Measurements from ENCODE around the gene VAMP3. TPM values are rescaled to one million over a fixed set of nuclear protein-coding genes. Genes with fewer than 3 reads are reported as not detected.

Gene VAMP3
- total and polyA plus RNA-seq, 2 donors (not counting 3 experiments of a cell fraction or from before 2014, with no cell fraction given) = 100 to 137 TPM

- dilution Hi-C loops (cut with MboI; ENCODE audit: extremely low pct_ligation_motif_present, low sequenced_read_pairs) = no loop called here
- no peak for FAIRE-seq
Measured at GRCh38 chr1:7738044-7738443, 33.1 kb upstream of the VAMP3 start.

More at GRCh38 chr1:7738044-7738443, 33.1 kb upstream of the VAMP3 start:
- H3K9ac ChIP-seq (replicated peaks; ENCODE audit: extremely low read depth, insufficient read depth, low read length) = no peak overlapping the region
- POLR2A ChIA-PET = no interaction called here
- no peaks in the 10 kb centered on the region for H3K9me3 ChIP-seq (replicated peaks; ENCODE audit: control insufficient read depth, insufficient read depth, low read length)
- TF ChIP-seq POLR2AphosphoS5 (IDR thresholded peaks at IDR 0.05; ENCODE audit: insufficient read depth, low read depth, low read length) = no peak
- no peak for TF ChIP-seq JUN (IDR thresholded peaks at IDR 0.05; ENCODE audit: borderline replicate concordance, insufficient read depth, insufficient read length, low read depth)
- no peak for TF ChIP-seq FOS (IDR thresholded peaks at IDR 0.05; ENCODE audit: borderline replicate concordance, insufficient read depth, low read length)
- no peak for TF ChIP-seq EZH2 (IDR thresholded peaks at IDR 0.05; ENCODE audit: borderline replicate concordance, low read depth, low read length, severe bottlenecking)
- no peak for TF ChIP-seq CTCF (IDR thresholded peaks at IDR 0.05; ENCODE audit: extremely low read depth in 1 of 2, insufficient read depth in 1 of 2, low read depth in 1 of 2, low read length in 2 of 2)
- no peak for TF ChIP-seq MYC (IDR thresholded peaks at IDR 0.05; ENCODE audit: low read depth, low read length)
- no peak for TF ChIP-seq GATA2 (IDR thresholded peaks at IDR 0.05; ENCODE audit: insufficient read depth, insufficient read length, low read depth, low read length)
- TF ChIP-seq POLR2A (IDR thresholded peaks at IDR 0.05; ENCODE audit: low read depth, low read length) = no peak
- TF ChIP-seq MAX (IDR thresholded peaks at IDR 0.05; ENCODE audit: insufficient read depth, insufficient read length) = no peak
- no peak overlapping the region for H3K4me3 ChIP-seq (replicated peaks in 1 of 3; ENCODE audit: insufficient read depth in 1 of 3, low read depth in 1 of 3, low read length in 3 of 3)
- H3K27ac ChIP-seq (ENCODE audit: insufficient read depth, low read depth, low read length) = no peak overlapping the region
- intact Hi-C loops (cut with micrococcal nuclease) = no loop called here
- no peaks in the 10 kb centered on the region for H3K4me1 ChIP-seq (ENCODE audit: control insufficient read depth, extremely low read depth, insufficient read depth, low read length)
- H3K9me1 ChIP-seq (replicated peaks; ENCODE audit: control insufficient read depth, extremely low read depth, insufficient read depth, low read length) = no peaks in the 10 kb centered on the region
- H4K20me1 ChIP-seq (replicated peaks; ENCODE audit: control insufficient read depth, extremely low read depth, insufficient read depth, low read length) = no peaks in the 10 kb centered on the region
- no peak for DNase-seq (ENCODE audit: low read depth, low spot score)
- H2AFZ ChIP-seq (ENCODE audit: low read depth, low read length) = no peak overlapping the region
- H3K36me3 ChIP-seq (ENCODE audit: control insufficient read depth in 2 of 2, extremely low read depth in 1 of 2, insufficient read depth in 2 of 2, low read length in 2 of 2) = no peaks in the 10 kb centered on the region
- CTCF ChIA-PET = interaction anchor here (0.9 kb wide), 1 partner anchor 14 kb away, joined by 3 read pairs; no protein-coding TSS in a partner anchor
- no TSS peak for BruUV-seq (replicated peaks)
- no peaks in the 10 kb centered on the region for H3K79me2 ChIP-seq (ENCODE audit: control insufficient read depth, insufficient read depth, low read length)
- H3K27me3 ChIP-seq (ENCODE audit: control insufficient read depth in 2 of 2, insufficient read depth in 2 of 2, low read length in 2 of 2) = no peaks in the 10 kb centered on the region
- H3K4me2 ChIP-seq (ENCODE audit: insufficient read depth, low read length) = no peak overlapping the region

Measured in endothelial cell of umbilical vein (primary cell).